ENCODE measurements around the gene SOAT2.

DNA sequence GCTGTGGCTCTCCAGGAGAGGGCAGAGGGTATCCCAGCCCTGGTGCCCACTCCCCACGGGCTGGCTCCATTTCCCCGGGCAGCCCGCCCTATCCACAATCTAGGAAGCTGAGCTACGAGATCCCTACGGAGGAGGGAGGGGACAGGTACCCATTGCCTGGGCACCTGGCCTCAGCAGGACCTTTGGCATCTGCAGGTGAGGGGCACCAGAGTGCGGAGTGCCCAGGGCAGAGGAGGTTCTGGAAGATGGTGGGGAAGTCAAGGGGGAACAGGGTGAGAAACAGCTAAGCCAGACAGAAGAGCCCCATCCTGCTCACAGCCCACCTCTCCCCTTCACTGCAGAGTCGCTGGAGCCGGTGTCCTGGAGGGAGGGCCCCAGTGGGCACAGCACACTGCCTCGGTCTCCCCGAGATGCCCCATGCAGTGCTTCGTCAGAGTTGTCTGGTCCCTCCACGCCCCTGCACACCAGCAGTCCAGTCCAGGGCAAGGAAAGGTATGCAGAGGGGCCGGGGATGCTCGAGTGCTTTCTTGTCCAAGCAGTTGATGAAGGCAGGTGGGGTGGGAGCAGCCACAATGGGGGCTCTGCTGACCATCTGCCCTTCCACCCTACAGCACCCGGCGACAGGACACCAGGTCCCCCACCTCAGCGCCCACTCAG, 43.1 kb upstream of the SOAT2 start:
- TF ChIP-seq POLR2A (IDR thresholded peaks at IDR 0.05) = no peak
- TF ChIP-seq, protein P1, sequence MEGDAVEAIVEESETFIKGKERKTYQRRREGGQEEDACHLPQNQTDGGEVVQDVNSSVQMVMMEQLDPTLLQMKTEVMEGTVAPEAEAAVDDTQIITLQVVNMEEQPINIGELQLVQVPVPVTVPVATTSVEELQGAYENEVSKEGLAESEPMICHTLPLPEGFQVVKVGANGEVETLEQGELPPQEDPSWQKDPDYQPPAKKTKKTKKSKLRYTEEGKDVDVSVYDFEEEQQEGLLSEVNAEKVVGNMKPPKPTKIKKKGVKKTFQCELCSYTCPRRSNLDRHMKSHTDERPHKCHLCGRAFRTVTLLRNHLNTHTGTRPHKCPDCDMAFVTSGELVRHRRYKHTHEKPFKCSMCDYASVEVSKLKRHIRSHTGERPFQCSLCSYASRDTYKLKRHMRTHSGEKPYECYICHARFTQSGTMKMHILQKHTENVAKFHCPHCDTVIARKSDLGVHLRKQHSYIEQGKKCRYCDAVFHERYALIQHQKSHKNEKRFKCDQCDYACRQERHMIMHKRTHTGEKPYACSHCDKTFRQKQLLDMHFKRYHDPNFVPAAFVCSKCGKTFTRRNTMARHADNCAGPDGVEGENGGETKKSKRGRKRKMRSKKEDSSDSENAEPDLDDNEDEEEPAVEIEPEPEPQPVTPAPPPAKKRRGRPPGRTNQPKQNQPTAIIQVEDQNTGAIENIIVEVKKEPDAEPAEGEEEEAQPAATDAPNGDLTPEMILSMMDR (IDR thresholded peaks at IDR 0.05) = no peak
